ENCODE data around the gene NCK2. TPM values are rescaled to one million over a fixed set of nuclear protein-coding genes. Genes with fewer than 3 reads are reported as not detected.

The NCK2 gene
- total and polyA plus RNA-seq, 9 donors, result 43.1 to 89.3 (median 78.8) TPM

DNA sequence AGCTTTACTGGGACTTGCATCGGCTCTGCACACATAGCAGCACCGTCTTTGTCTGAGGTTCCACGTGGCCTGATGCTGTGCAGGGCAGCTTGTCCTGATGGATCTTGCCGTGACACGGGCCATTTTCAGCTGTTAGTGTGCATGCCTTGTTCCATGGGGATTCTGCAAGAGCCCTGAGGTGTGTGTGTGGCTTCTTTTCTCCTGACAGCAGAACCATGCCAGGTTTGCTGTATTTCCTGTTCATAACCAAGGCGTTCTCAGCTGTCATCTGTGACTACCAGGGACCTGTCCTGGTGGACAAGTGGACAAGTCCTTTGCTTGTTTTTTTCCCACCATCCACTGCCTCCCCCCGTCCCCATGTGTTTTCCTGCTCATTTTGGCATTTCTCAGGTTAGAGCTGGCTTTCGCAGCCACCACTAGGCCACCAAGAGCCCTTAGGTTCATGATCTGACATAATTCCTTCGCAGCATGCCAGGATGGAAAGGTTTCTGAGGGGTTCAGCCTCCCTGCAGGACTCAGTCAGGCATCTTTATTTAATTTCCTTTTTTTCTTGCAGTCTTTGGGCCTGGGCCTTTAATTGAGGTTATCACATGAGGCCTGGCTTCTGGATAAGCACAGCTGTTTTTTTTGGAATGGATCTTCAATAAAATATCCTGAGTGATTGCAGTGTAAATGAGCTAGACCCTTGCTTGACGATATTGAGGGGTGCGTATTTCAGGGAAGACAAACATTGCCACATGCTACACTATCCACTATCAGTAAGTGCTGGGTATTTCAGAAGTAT is 139.4 kb downstream of the NCK2 start:
- no peak for DNase-seq
- no peak overlapping the region for H3K27ac ChIP-seq (ENCODE audit: low read length)
- H3K4me3 ChIP-seq (ENCODE audit: low read length), result no peak overlapping the region
- no peaks in the 10 kb centered on the region for H3K27me3 ChIP-seq (ENCODE audit: control insufficient read depth, insufficient read depth, low read length)
- WGBS (ENCODE audit: insufficient coverage), result 75% methylated on average over 9 of the region's 11 CpGs
- H3K36me3 ChIP-seq (ENCODE audit: control insufficient read depth, insufficient read depth, low read length), result peaks cover 17% of the 10 kb centered on the region
- peaks cover 5% of the 10 kb centered on the region for H3K9me3 ChIP-seq (replicated peaks; ENCODE audit: control insufficient read depth, low read depth, low read length)
- H3K4me1 ChIP-seq (ENCODE audit: control insufficient read depth, insufficient read depth, low read length), result peaks cover 18% of the 10 kb centered on the region

- no peak overlapping the region for H3K27ac ChIP-seq (ENCODE audit: low read length)
- H3K27me3 ChIP-seq (ENCODE audit: control insufficient read depth, insufficient read depth, low read length), result no peaks in the 10 kb centered on the region
- peaks cover 5% of the 10 kb centered on the region for H3K9me3 ChIP-seq (replicated peaks; ENCODE audit: control insufficient read depth, low read depth, low read length)
- H3K36me3 ChIP-seq (ENCODE audit: control insufficient read depth, insufficient read depth, low read length), result peaks cover 17% of the 10 kb centered on the region
- no peak for DNase-seq
- peaks cover 18% of the 10 kb centered on the region for H3K4me1 ChIP-seq (ENCODE audit: control insufficient read depth, insufficient read depth, low read length)
- no peak overlapping the region for H3K4me3 ChIP-seq (ENCODE audit: low read length)
- no CpG with 5 or more reads among the region's 1 CpG for WGBS (ENCODE audit: insufficient coverage)
Measured at GRCh38 chr2:105885456-105885855, 140.7 kb downstream of the NCK2 start.

DNA sequence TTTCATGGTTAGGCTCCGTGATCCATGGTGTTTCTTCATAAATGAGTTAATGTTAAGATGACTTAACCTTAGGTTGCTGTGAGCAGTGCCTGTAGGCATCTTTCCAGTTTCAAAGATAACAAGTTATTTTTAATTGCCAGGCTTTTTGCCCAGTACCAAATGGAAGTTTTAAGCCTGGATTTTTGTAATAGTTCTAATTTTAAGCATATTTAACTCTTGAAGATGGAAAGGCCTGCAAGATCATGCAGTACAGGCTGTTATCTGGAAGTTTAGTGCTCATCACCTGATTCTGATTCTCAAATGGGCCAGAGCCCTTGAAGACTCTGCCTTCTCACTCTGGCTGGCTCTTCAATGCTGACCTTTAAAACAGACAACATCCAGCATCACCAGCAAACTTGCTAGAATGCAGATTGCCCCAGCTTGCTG is 141.3 kb downstream of the NCK2 start:
- Histone ChIP-seq H3K27me3 (ENCODE audit: control insufficient read depth, insufficient read depth, low read length) (no peaks in the 10 kb centered on the region), H3K4me3 (ENCODE audit: low read length) (no peak overlapping the region), H3K9me3 (replicated peaks; ENCODE audit: control insufficient read depth, low read depth, low read length) (peaks cover 5% of the 10 kb centered on the region), H3K27ac (ENCODE audit: low read length) (no peak overlapping the region), H3K4me1 (ENCODE audit: control insufficient read depth, insufficient read depth, low read length) (peaks cover 18% of the 10 kb centered on the region), H3K36me3 (ENCODE audit: control insufficient read depth, insufficient read depth, low read length) (peaks cover 16% of the 10 kb centered on the region)
- no CpG with 5 or more reads among the region's 1 CpG for WGBS (ENCODE audit: insufficient coverage)
- no peak for DNase-seq

DNA sequence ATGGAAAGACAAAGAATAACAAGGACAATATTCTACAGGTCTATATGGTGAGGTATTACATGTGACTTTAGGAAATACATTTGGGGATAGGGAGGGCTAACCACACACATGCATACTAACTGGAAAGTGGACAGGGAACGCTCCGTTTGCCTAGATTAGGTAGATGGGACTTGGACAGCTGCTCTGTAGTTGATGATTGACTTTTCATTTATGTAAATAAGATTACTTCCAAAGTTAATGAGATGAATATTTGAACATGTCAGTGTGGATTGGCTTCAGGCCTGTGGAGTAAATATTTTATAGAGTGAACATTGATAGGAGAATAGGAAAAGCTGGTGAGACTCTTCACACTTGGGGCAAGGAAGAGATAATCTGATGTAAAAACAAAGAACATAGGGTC is 142.0 kb downstream of the NCK2 start:
- Histone ChIP-seq H3K9me3 (replicated peaks; ENCODE audit: control insufficient read depth, low read depth, low read length) (peaks cover 5% of the 10 kb centered on the region), H3K27me3 (ENCODE audit: control insufficient read depth, insufficient read depth, low read length) (no peaks in the 10 kb centered on the region), H3K36me3 (ENCODE audit: control insufficient read depth, insufficient read depth, low read length) (peaks cover 10% of the 10 kb centered on the region), H3K4me3 (ENCODE audit: low read length) (no peak overlapping the region), H3K4me1 (ENCODE audit: control insufficient read depth, insufficient read depth, low read length) (peaks cover 18% of the 10 kb centered on the region), H3K27ac (ENCODE audit: low read length) (no peak overlapping the region)
- WGBS (ENCODE audit: insufficient coverage), result no CpG with 5 or more reads among the region's 2 CpGs
- no peak for DNase-seq

- no peak for DNase-seq
- no peak overlapping the region for H3K27ac ChIP-seq (ENCODE audit: low read length)
- peaks cover 3% of the 10 kb centered on the region for H3K9me3 ChIP-seq (replicated peaks; ENCODE audit: control insufficient read depth, low read depth, low read length)
- H3K4me3 ChIP-seq (ENCODE audit: low read length), result no peak overlapping the region
- 100% methylated on average over 1 of the region's 3 CpGs for WGBS (ENCODE audit: insufficient coverage)
- H3K36me3 ChIP-seq (ENCODE audit: control insufficient read depth, insufficient read depth, low read length), result peaks cover 4% of the 10 kb centered on the region
- H3K4me1 ChIP-seq (ENCODE audit: control insufficient read depth, insufficient read depth, low read length), result peaks cover 18% of the 10 kb centered on the region
- H3K27me3 ChIP-seq (ENCODE audit: control insufficient read depth, insufficient read depth, low read length), result no peaks in the 10 kb centered on the region
Measured at GRCh38 chr2:105887256-105887655, 142.5 kb downstream of the NCK2 start.

- 100% methylated on average over 2 of the region's 2 CpGs for WGBS (ENCODE audit: insufficient coverage)
- peaks cover 7% of the 10 kb centered on the region for H3K36me3 ChIP-seq (ENCODE audit: control insufficient read depth, insufficient read depth, low read length)
- H3K27me3 ChIP-seq (ENCODE audit: control insufficient read depth, insufficient read depth, low read length), result no peaks in the 10 kb centered on the region
- DNase-seq, result no peak
- peaks cover 3% of the 10 kb centered on the region for H3K9me3 ChIP-seq (replicated peaks; ENCODE audit: control insufficient read depth, low read depth, low read length)
- H3K27ac ChIP-seq (ENCODE audit: low read length), result no peak overlapping the region
- peaks cover 12% of the 10 kb centered on the region for H3K4me1 ChIP-seq (ENCODE audit: control insufficient read depth, insufficient read depth, low read length)
- no peak overlapping the region for H3K4me3 ChIP-seq (ENCODE audit: low read length)
Measured at GRCh38 chr2:105888625-105889024, 143.9 kb downstream of the NCK2 start.

DNA sequence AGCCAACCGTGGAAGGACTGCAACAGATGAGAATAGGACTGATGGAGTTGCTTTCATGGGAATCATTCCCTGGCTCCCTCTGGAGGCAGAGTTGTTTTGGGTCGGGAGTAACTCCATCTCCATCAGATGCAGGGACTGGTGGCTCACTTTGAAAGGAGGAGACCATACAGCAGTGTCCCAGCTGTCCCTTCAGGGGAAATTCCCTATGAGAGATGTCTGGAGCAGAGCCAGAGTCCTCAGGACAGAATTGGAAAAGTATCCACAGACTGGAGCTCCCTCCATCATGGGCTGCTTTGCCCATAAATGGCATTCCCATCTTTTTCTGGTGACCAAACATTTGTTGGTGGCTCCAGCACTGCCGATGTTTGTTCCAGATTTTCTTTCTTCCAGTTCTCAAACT is 144.3 kb downstream of the NCK2 start:
- Histone ChIP-seq H3K9me3 (replicated peaks; ENCODE audit: control insufficient read depth, low read depth, low read length) (peaks cover 3% of the 10 kb centered on the region), H3K27ac (ENCODE audit: low read length) (no peak overlapping the region), H3K36me3 (ENCODE audit: control insufficient read depth, insufficient read depth, low read length) (peaks cover 7% of the 10 kb centered on the region), H3K27me3 (ENCODE audit: control insufficient read depth, insufficient read depth, low read length) (no peaks in the 10 kb centered on the region), H3K4me1 (ENCODE audit: control insufficient read depth, insufficient read depth, low read length) (peaks cover 8% of the 10 kb centered on the region), H3K4me3 (ENCODE audit: low read length) (no peak overlapping the region)
- peak; percentile 49 for DNase-seq
- 86% methylated on average over 3 of the region's 3 CpGs for WGBS (ENCODE audit: insufficient coverage)

- Histone ChIP-seq H3K4me3 (ENCODE audit: low read length) (no peak overlapping the region), H3K27me3 (ENCODE audit: control insufficient read depth, insufficient read depth, low read length) (no peaks in the 10 kb centered on the region), H3K36me3 (ENCODE audit: control insufficient read depth, insufficient read depth, low read length) (peaks cover 13% of the 10 kb centered on the region), H3K27ac (ENCODE audit: low read length) (no peak overlapping the region), H3K9me3 (replicated peaks; ENCODE audit: control insufficient read depth, low read depth, low read length) (peaks cover 3% of the 10 kb centered on the region), H3K4me1 (ENCODE audit: control insufficient read depth, insufficient read depth, low read length) (peaks cover 5% of the 10 kb centered on the region)
- no CpG with 5 or more reads among the region's 2 CpGs for WGBS (ENCODE audit: insufficient coverage)
- DNase-seq, result no peak
Measured at GRCh38 chr2:105890111-105890510, 145.4 kb downstream of the NCK2 start.

DNA sequence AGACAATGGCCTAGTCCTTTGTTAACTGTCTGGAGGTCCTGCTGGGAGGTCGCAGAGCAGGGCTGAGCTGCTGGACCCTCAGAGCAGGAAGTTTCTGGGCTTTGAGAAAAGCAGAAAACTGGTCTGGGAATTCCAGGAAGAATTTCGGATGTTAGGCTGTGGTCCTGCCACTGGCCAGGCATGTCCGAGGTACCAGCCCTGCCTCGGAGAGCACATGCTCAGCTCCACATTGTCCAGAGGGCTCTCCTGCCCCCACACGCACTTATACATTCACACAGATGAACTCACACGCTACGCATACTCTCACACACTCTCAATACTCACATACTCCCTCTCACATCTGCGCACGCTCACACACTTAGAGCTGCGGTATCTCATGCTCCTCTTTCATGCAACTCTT is 146.1 kb downstream of the NCK2 start:
- Histone ChIP-seq H3K36me3 (ENCODE audit: control insufficient read depth, insufficient read depth, low read length) (peaks cover 18% of the 10 kb centered on the region), H3K9me3 (replicated peaks; ENCODE audit: control insufficient read depth, low read depth, low read length) (peaks cover 3% of the 10 kb centered on the region), H3K27ac (ENCODE audit: low read length) (no peak overlapping the region), H3K27me3 (ENCODE audit: control insufficient read depth, insufficient read depth, low read length) (no peaks in the 10 kb centered on the region), H3K4me1 (ENCODE audit: control insufficient read depth, insufficient read depth, low read length) (peaks cover 5% of the 10 kb centered on the region), H3K4me3 (ENCODE audit: low read length) (no peak overlapping the region)
- WGBS (ENCODE audit: insufficient coverage), result 84% methylated on average over 10 of the region's 10 CpGs
- DNase-seq, result no peak

- Histone ChIP-seq H3K27me3 (ENCODE audit: control insufficient read depth, insufficient read depth, low read length) (no peaks in the 10 kb centered on the region), H3K36me3 (ENCODE audit: control insufficient read depth, insufficient read depth, low read length) (peaks cover 24% of the 10 kb centered on the region), H3K9me3 (replicated peaks; ENCODE audit: control insufficient read depth, low read depth, low read length) (peaks cover 11% of the 10 kb centered on the region), H3K4me1 (ENCODE audit: control insufficient read depth, insufficient read depth, low read length) (no peaks in the 10 kb centered on the region), H3K4me3 (ENCODE audit: low read length) (no peak overlapping the region), H3K27ac (ENCODE audit: low read length) (no peak overlapping the region)
- 94% methylated on average over 40 of the region's 51 CpGs for WGBS (ENCODE audit: insufficient coverage)
- DNase-seq, result peak; percentile 53
Measured at GRCh38 chr2:105893011-105893995, 148.6 kb downstream of the NCK2 start.

All from muscle of leg (tissue), 11 donors.